ENCODE measurements around the gene MED13. TPM values are rescaled to one million over a fixed set of nuclear protein-coding genes. Genes with fewer than 3 reads are reported as not detected.
A peak's percentile ranks its signal among the peaks of the same experiment; 100 is the strongest.

The MED13 gene
- total RNA-seq (39.0 and 47.1 TPM in 2 replicates), polyA plus RNA-seq (19.4 and 36.2 TPM in 2 replicates), polyA minus RNA-seq (ENCODE audit: low replicate concordance) (78.3 and 111 TPM in 2 replicates)
- 9.9 and 17.4 TPM in 2 replicates for polyA plus RNA-seq (2012)

- H3K36me3 ChIP-seq (ENCODE audit: control insufficient read depth, insufficient read depth, low read length), result no peaks in the 10 kb centered on the region
- peak within 1 kb of the TSS; percentile 89 for H3K4me2 ChIP-seq (ENCODE audit: extremely low read depth, insufficient read depth, low read length)
- peaks cover 53% of the 10 kb centered on the region for H3K79me2 ChIP-seq (ENCODE audit: control insufficient read depth, insufficient read depth, low read length)
- peak within 1 kb of the TSS; percentile 98 for H2AFZ ChIP-seq (ENCODE audit: low read length)
- H3K27me3 ChIP-seq (ENCODE audit: control insufficient read depth, insufficient read depth, low read length), result no peaks in the 10 kb centered on the region
- peak within 1 kb of the TSS; percentile 98 for H3K9ac ChIP-seq (ENCODE audit: insufficient read depth, low read length)
- H3K4me3 ChIP-seq (replicated peaks in 1 of 4; ENCODE audit: control extremely low read depth in 1 of 4, insufficient read depth in 1 of 4, low read depth in 3 of 4, low read length in 4 of 4), result peak within 1 kb of the TSS; percentile 95 to 98 (median 97)
- H3K9me3 ChIP-seq (ENCODE audit: control insufficient read depth, insufficient read depth, low read depth, low read length), result no peaks in the 10 kb centered on the region
- peaks cover 2% of the 10 kb centered on the region for H3K4me1 ChIP-seq (ENCODE audit: control insufficient read depth, extremely low read depth, insufficient read depth, low read length)
- peaks cover 13% of the 10 kb centered on the region for H4K20me1 ChIP-seq (ENCODE audit: control insufficient read depth, extremely low read depth, insufficient read depth, low read length)
- H3K27ac ChIP-seq (ENCODE audit: insufficient read depth, low read length), result peak within 1 kb of the TSS; percentile 98
- peak; percentile 37 to 40 for DNase-seq (ENCODE audit: low read depth in 2 of 2)
- TF ChIP-seq EZH2 (IDR thresholded peaks at IDR 0.05; ENCODE audit: low read length, missing control alignments), result no peak
- no peak for TF ChIP-seq CTCF (conservative IDR thresholded peaks at IDR 0.05 in 1 of 2, IDR thresholded peaks at IDR 0.05 in 1 of 2; ENCODE audit: low read depth in 1 of 2, low read length in 2 of 2)
Observed at GRCh38 chr17:62064791-62065563, at the start of gene MED13. MED13 (minus strand) TSS chr17:62065278; CDS start chr17:62065205, 73 bp downstream.

GRCh38 chr17:62112229-62112628 is 47.2 kb upstream of the MED13 start:
- no peaks in the 10 kb centered on the region for H3K27me3 ChIP-seq (ENCODE audit: control insufficient read depth, insufficient read depth, low read length)
- no peaks in the 10 kb centered on the region for H4K20me1 ChIP-seq (ENCODE audit: control insufficient read depth, extremely low read depth, insufficient read depth, low read length)
- no peak for TF ChIP-seq EZH2 (IDR thresholded peaks at IDR 0.05; ENCODE audit: low read length, missing control alignments)
- TF ChIP-seq CTCF (conservative IDR thresholded peaks at IDR 0.05 in 1 of 2, IDR thresholded peaks at IDR 0.05 in 1 of 2; ENCODE audit: low read depth in 1 of 2, low read length in 2 of 2), result no peak
- no peak overlapping the region for H3K4me3 ChIP-seq (replicated peaks in 1 of 4; ENCODE audit: control extremely low read depth in 1 of 4, insufficient read depth in 1 of 4, low read depth in 3 of 4, low read length in 4 of 4)
- no peak overlapping the region for H3K9ac ChIP-seq (ENCODE audit: insufficient read depth, low read length)
- H3K36me3 ChIP-seq (ENCODE audit: control insufficient read depth, insufficient read depth, low read length), result no peaks in the 10 kb centered on the region
- H3K27ac ChIP-seq (ENCODE audit: insufficient read depth, low read length), result no peak overlapping the region
- no peaks in the 10 kb centered on the region for H3K79me2 ChIP-seq (ENCODE audit: control insufficient read depth, insufficient read depth, low read length)
- H3K9me3 ChIP-seq (ENCODE audit: control insufficient read depth, insufficient read depth, low read depth, low read length), result no peaks in the 10 kb centered on the region
- H3K4me1 ChIP-seq (ENCODE audit: control insufficient read depth, extremely low read depth, insufficient read depth, low read length), result no peaks in the 10 kb centered on the region
- no peak for DNase-seq (ENCODE audit: low read depth in 2 of 2)
- no peak overlapping the region for H2AFZ ChIP-seq (ENCODE audit: low read length)
- H3K4me2 ChIP-seq (ENCODE audit: extremely low read depth, insufficient read depth, low read length), result no peak overlapping the region

GRCh38 chr17:62111562-62112171 is 46.6 kb upstream of the MED13 start:
- H3K4me1 ChIP-seq (ENCODE audit: control insufficient read depth, extremely low read depth, insufficient read depth, low read length), result no peaks in the 10 kb centered on the region

More at GRCh38 chr17:62111562-62112171, 46.6 kb upstream of the MED13 start:
- no peaks in the 10 kb centered on the region for H3K27me3 ChIP-seq (ENCODE audit: control insufficient read depth, insufficient read depth, low read length)
- no peak for DNase-seq (ENCODE audit: low read depth in 2 of 2)
- no peaks in the 10 kb centered on the region for H3K9me3 ChIP-seq (ENCODE audit: control insufficient read depth, insufficient read depth, low read depth, low read length)
- no peak overlapping the region for H2AFZ ChIP-seq (ENCODE audit: low read length)
- no peaks in the 10 kb centered on the region for H3K79me2 ChIP-seq (ENCODE audit: control insufficient read depth, insufficient read depth, low read length)
- no peaks in the 10 kb centered on the region for H4K20me1 ChIP-seq (ENCODE audit: control insufficient read depth, extremely low read depth, insufficient read depth, low read length)
- no peak for TF ChIP-seq CTCF (conservative IDR thresholded peaks at IDR 0.05 in 1 of 2, IDR thresholded peaks at IDR 0.05 in 1 of 2; ENCODE audit: low read depth in 1 of 2, low read length in 2 of 2)
- TF ChIP-seq EZH2 (IDR thresholded peaks at IDR 0.05; ENCODE audit: low read length, missing control alignments), result no peak
- H3K4me2 ChIP-seq (ENCODE audit: extremely low read depth, insufficient read depth, low read length), result no peak overlapping the region
- no peak overlapping the region for H3K9ac ChIP-seq (ENCODE audit: insufficient read depth, low read length)
- H3K4me3 ChIP-seq (replicated peaks in 1 of 4; ENCODE audit: control extremely low read depth in 1 of 4, insufficient read depth in 1 of 4, low read depth in 3 of 4, low read length in 4 of 4), result no peak overlapping the region
- H3K36me3 ChIP-seq (ENCODE audit: control insufficient read depth, insufficient read depth, low read length), result no peaks in the 10 kb centered on the region
- no peak overlapping the region for H3K27ac ChIP-seq (ENCODE audit: insufficient read depth, low read length)

Measured in fibroblast of lung (primary cell).